DND-41 (cell line): ENCODE results near the gene NEUROG1.

ENCODE experiments used
- EZH2 ChIP-seq: IDR thresholded peaks from 3 replicates; pipeline ENCODE4 v1.6.1; 2012; ENCODE audit warnings: borderline replicate concordance, low read depth, mild to moderate bottlenecking, moderate library complexity, low read length, inconsistent platforms; ENCODE audit not compliant: severe bottlenecking
- TF ChIP-seq, protein P1 (sequence below): IDR thresholded peaks from 2 replicates; pipeline ENCODE4 v1.5.1; 2012; ENCODE audit warnings: borderline replicate concordance, low read length, moderate library complexity, mild to moderate bottlenecking; ENCODE audit not compliant: poor library complexity, severe bottlenecking; ENCODE audit errors: extremely low read depth

GRCh38 chr5:135521964-135522363 lies 13.8 kb downstream of the NEUROG1 start:
- TF ChIP-seq, protein P1, sequence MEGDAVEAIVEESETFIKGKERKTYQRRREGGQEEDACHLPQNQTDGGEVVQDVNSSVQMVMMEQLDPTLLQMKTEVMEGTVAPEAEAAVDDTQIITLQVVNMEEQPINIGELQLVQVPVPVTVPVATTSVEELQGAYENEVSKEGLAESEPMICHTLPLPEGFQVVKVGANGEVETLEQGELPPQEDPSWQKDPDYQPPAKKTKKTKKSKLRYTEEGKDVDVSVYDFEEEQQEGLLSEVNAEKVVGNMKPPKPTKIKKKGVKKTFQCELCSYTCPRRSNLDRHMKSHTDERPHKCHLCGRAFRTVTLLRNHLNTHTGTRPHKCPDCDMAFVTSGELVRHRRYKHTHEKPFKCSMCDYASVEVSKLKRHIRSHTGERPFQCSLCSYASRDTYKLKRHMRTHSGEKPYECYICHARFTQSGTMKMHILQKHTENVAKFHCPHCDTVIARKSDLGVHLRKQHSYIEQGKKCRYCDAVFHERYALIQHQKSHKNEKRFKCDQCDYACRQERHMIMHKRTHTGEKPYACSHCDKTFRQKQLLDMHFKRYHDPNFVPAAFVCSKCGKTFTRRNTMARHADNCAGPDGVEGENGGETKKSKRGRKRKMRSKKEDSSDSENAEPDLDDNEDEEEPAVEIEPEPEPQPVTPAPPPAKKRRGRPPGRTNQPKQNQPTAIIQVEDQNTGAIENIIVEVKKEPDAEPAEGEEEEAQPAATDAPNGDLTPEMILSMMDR = no peak
- no peak for TF ChIP-seq EZH2
